GM19351 (cell line): ENCODE data around the gene C2.
"Not testable (repeated sequence)": the region's sequence is repeated elsewhere in the genome, so short reads cannot be mapped to it uniquely, and the experiment has no call there.

ENCODE experiments used
- ATAC-seq: cut with Tn5 transposase; IDR thresholded peaks from one replicate; pipeline ENCODE4 v1.9.1; 2021; ENCODE audit warnings: mild to moderate bottlenecking, moderate library complexity; ENCODE audit not compliant: unreplicated experiment

The C2 gene

GRCh38 chr6:31898383-31899011 lies 29.0 kb upstream of the C2 start:
- no peak for ATAC-seq

DNA sequence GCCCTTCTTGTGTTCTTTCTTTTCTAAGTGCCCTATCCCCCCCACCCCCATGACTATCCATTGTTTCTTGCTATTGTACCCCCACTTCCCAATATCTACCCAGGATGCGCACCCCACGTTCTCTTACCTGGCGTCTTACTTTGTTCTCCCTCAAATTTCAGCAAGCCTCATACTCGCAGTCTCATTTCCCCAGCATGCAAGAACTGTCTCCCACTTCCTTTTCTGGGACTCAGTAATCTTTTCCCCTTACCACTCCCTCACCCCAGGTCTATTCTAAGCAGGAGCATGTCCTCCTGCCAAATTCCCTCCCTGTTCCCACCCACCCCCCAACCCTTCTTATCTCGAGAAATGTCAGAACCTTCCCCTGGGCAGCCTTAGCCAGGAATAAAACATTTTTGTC lies 28.3 kb upstream of the C2 start:
- no peak for ATAC-seq

- ATAC-seq, result no peak
Measured at GRCh38 chr6:31899882-31900722, 27.4 kb upstream of the C2 start.

- ATAC-seq, result no peak
Measured at GRCh38 chr6:31900917-31901414, 26.6 kb upstream of the C2 start.

DNA sequence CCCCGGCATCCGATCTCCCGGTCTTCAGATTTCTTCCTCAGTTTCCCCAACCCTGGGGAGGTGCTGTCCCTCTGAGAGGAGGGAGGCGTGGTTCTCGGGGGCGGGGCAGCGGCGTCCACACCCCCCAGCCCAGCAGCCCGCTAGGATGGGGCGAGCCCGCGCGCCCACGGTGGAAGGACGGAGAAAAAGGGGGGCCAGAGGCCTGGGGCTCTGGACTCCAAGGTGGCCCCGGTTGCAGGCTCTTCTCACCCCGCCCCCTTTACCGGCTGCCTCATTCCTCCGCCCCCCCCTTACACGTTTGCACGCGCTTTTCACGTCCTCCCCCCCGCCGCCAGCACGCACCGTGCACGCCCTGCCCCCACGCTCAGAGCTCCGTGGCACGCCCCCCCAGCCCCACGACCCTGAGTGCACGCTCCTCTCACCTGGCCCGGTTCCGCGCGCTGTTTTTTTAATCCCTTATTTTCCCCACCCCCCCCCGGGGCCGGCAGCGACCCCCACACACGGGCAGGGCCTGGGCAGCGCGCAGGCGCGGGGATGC lies 26.0 kb upstream of the C2 start:
- ATAC-seq, result no peak

GRCh38 chr6:31901953-31902643 lies 25.4 kb upstream of the C2 start, which contains the start of gene ZBTB12:
ZBTB12 (minus strand) TSS chr6:31902086; CDS start chr6:31901305, 781 bp downstream.
- ATAC-seq, result peak; percentile 53

DNA sequence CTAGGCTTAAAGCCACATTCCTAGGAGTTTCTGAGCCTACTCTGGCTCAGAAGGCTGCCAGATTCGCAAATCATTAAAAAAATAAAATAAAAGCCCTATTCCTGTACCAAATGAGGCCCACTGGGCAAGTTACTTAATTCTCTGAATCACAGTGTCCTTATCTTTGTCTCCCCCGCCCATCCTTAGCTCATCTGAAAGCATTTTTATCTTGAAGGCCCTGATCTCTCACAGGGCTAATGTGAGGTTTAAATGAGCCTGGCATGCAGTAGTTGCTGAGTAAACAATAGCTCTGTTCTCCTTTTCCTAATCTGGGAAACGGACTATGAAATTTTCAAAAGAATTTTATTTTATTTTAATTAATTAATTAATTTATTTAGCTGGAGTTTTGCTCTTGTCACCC lies 23.6 kb upstream of the C2 start:
- no peak for ATAC-seq

DNA sequence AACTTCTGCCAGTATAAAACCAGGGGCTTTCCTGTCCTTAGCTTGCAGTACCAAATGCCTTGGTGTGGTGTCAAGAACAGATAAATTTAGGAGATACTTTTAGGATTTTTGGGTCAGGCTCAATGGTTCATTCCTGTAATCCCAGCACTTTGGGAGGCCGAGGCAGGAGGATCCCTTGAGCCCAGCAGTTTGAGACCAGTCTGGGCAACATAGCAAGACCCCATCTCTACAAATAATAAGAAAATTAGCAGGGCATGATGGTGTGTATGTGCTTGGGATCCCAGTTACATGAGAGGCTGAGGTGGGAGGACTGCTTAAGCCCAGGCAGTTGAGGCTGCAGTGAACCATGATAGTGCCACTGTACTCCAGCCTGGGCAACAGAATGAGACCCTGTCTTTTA lies 22.5 kb upstream of the C2 start:
- ATAC-seq, result no peak

GRCh38 chr6:31906122-31906521 lies 21.4 kb upstream of the C2 start:
- no peak for ATAC-seq

DNA sequence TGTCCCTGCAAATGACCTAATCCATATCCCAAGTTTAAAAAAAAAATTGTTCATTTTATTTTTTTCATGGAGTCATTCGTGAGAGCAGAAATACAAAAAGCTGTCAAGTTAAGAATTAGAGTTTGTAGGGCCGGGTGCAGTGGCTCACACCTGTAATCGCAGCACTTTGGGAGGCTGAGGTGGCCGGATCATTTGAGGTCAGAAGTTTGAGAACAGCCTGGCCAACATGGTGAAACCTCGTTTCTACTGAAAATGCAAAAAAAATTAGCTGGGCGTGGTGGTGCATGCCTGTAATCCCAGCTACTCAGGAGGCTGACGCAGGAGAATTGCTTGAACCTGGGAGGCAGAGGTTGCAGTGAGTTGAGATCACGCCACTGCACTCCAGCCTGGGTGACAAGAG lies 20.8 kb upstream of the C2 start:
- ATAC-seq, result not testable (repeated sequence)

DNA sequence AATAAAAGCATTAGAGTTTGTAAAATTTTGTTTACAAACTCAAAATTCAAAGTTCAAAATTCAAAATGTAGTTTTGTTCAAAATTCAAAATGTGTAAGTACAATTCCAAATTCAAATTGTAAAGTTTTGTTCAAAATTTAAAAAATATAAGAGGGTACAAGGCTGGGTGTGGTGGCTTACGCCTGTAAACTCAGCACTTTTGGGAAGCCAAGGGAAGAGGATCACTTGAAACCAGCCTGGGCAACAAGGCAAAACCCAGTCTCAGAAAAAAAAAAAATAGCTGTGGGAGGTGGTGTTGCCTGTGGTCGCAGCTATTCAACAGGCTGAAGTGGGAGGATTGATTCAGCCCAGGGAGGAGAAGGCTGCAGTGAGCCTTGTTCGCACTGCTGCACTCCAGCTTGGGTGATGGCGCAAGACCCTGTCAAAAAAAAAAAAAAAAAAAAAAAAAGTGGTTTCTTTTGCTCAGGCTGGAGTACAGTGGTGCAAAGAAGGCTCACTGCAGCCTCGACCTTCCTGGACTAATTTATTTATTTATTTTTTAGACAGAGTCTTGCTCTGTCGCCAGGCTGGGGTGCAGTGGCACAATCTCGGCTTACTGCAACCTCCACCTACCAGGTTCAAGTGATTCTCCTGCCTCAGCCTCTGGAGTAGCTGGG lies 20.2 kb upstream of the C2 start:
- ATAC-seq, result no peak

DNA sequence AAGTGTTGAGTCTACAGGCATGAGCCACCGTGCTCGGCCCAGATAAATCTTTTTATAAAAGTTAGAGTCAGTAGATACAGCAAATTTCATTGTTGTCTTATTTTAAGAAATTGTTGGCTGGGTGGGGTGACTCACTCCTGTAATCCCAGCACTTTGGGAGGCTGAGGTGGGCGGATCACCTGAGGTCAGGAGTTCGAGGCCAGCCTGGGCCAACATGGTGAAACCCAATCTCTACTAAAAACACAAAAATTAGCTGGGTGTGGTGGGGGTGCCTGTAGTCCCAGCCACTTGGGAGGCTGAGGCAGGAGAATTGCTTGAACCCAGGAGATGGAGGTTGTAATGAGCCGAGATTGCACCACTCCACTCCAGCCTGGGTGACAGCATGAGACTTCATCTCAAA lies 19.3 kb upstream of the C2 start:
- not testable (repeated sequence) for ATAC-seq

DNA sequence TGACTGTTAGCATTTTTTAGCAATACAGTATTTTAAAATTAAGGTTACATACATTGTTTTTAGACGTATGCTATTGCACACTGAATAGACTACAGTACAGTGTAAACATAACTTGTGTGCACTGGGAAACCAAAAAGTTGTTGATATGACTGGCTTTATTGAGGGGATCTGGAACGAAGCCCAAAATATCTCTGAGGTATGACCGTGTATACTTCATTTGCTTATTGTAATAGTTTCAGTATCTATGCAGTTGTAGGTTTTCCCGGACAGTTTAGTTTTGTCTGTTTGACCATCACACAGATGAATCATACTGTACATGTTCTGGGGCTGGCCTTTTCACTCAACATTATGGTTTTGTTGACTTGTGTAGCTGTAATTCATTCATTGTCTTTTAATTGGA lies 18.7 kb upstream of the C2 start:
- peak; percentile 85 for ATAC-seq

GRCh38 chr6:31909298-31909697 lies 18.2 kb upstream of the C2 start:
- ATAC-seq, result not testable (repeated sequence)

- no peak for ATAC-seq
Measured at GRCh38 chr6:31911826-31912585, 15.5 kb upstream of the C2 start.

- ATAC-seq, result no peak
Measured at GRCh38 chr6:31915351-31915750, 12.2 kb upstream of the C2 start.

DNA sequence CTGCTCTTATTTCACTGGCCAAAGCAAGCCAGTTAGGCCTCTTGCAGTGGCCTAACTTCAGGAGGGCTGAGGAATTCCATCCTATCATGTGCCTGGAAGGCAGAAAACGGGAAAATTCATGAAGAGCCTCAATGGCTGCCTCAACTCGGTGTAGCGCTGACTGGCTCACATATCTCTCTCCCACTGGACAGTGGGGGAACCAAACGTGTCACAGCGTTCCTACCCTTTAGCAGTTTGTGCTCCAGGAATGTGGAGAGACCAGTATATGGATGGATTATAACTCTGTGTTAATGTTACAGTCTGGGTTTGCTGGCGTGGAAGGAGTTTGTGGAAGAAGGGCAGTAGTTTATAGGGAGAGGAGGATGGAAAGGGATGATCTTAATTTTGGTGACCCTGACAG lies 11.8 kb upstream of the C2 start:
- no peak for ATAC-seq

DNA sequence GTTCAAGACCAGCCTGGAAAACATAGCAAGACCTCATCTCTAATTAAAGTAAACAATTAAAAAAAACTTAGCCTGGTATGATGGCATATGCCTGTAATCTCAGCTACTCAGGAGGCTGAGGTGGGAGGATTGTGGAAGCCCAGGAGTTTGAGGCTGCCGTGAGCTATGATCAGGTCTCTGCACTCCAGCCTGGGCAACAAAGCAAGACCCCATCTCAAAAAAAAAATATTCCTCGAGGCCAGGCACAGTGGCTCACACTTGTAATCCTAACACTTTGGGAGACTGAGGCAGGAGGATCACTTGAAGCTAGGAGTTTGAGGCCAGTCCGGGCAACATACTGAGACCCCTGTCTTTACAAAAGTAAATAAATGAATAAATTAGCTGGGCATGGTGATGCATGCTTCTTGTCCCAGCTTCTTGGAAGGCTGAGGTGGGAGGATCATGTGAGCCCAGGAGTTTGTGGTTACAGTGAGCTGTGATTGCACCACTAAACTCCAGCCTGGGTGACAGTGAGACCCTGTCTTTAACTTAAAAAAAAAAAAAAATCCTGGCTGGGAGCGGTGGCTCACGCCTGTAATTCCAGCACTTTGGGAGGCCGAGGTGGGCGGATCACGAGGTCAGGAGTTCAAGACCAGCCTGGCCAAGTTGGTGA lies 9.3 kb upstream of the C2 start:
- ATAC-seq, result no peak

GRCh38 chr6:31919624-31920303 lies 7.8 kb upstream of the C2 start:
- ATAC-seq, result no peak
